Neural progenitor cell (in vitro differentiated cells): ENCODE results near the gene CDH20. TPM values are rescaled to one million over a fixed set of nuclear protein-coding genes. Genes with fewer than 3 reads are reported as not detected.

Source experiments
- DNase-seq: peaks from one replicate; pipeline ENCODE4 v3.0.0-alpha.2; 2016; ENCODE audit warnings: low spot score
- H2AFZ ChIP-seq: fragments of 200-600 bp; sonication (generic); replicated peaks from 2 replicates; pipeline ENCODE4 v1.6.1; 2016; ENCODE audit warnings: antibody characterized with exemption
- H3F3A ChIP-seq: fragments of 200-600 bp; sonication (generic); 2 replicates; pipeline ENCODE4 v1.6.1; 2016; ENCODE audit warnings: antibody characterized with exemption, low read depth
- H3K27ac ChIP-seq: fragments of 200-600 bp; sonication (generic); 2 replicates; pipeline ENCODE4 v1.5.1; 2016; ENCODE audit warnings: mild to moderate bottlenecking
- H3K27me3 ChIP-seq: fragments of 200-600 bp; sonication (generic); 2 replicates; pipeline ENCODE4 v1.6.1; 2016; ENCODE audit warnings: mild to moderate bottlenecking, moderate library complexity
- H3K36me3 ChIP-seq: fragments of 200-600 bp; sonication (generic); 2 replicates; pipeline ENCODE4 v1.5.1; 2016
- H3K4me1 ChIP-seq: fragments of 200-600 bp; sonication (generic); 2 replicates; pipeline ENCODE4 v1.6.1; 2016; ENCODE audit warnings: mixed run types
- H3K4me2 ChIP-seq: fragments of 200-600 bp; sonication (generic); 2 replicates; pipeline ENCODE4 v1.6.1; 2016
- H3K4me3 ChIP-seq: fragments of 200-600 bp; sonication (generic); 2 replicates; pipeline ENCODE4 v1.5.1; 2016
- H3K79me2 ChIP-seq: fragments of 200-600 bp; sonication (generic); 2 replicates; pipeline ENCODE4 v1.6.1; 2016; ENCODE audit warnings: low read depth
- H3K9ac ChIP-seq: fragments of 200-600 bp; sonication (generic); 2 replicates; pipeline ENCODE4 v1.6.1; 2016
- H3K9me3 ChIP-seq: fragments of 200-600 bp; sonication (generic); 2 replicates; pipeline ENCODE4 v1.5.1; 2016; ENCODE audit warnings: low read depth
- H4K20me1 ChIP-seq: fragments of 200-600 bp; sonication (generic); 2 replicates; pipeline ENCODE4 v1.6.1; 2016; ENCODE audit warnings: low read depth
- H3K27ac Mint-ChIP-seq: 3 replicates; pipeline ENCODE4 v1.8.0; 2021; ENCODE audit warnings: mixed read lengths
- H3K27me3 Mint-ChIP-seq: 2 replicates; pipeline ENCODE4 v1.8.0; 2022; ENCODE audit warnings: low read depth, mild to moderate bottlenecking, inconsistent platforms, moderate library complexity, mixed read lengths; ENCODE audit not compliant: insufficient read depth
- H3K36me3 Mint-ChIP-seq: 3 replicates; pipeline ENCODE4 v1.8.0; 2021; ENCODE audit warnings: mixed read lengths
- H3K4me1 Mint-ChIP-seq: 3 replicates; pipeline ENCODE4 v1.8.0; 2021; ENCODE audit warnings: mixed read lengths
- H3K4me3 Mint-ChIP-seq: 3 replicates; pipeline ENCODE4 v1.8.0; 2021; ENCODE audit warnings: mild to moderate bottlenecking, moderate library complexity, mixed read lengths
- H3K9me3 Mint-ChIP-seq: 3 replicates; pipeline ENCODE4 v1.8.0; 2020; ENCODE audit warnings: mixed read lengths
- EZH2 ChIP-seq: fragments of 200-600 bp; sonication (generic); IDR thresholded peaks from 2 replicates; pipeline ENCODE4 v1.6.1; 2017; ENCODE audit warnings: antibody characterized with exemption, mild to moderate bottlenecking, moderate library complexity
- EZH2phosphoT487 ChIP-seq: fragments of 200-600 bp; sonication (generic); IDR thresholded peaks from 2 replicates; pipeline ENCODE4 v1.6.1; 2017; ENCODE audit warnings: antibody characterized with exemption
- total RNA-seq: library from RNA; depleted of rRNA; stranded (reverse); fragments of >200 nt; gene quantifications from 2 replicates; pipeline ENCODE4 v1.2.3, GENCODE V29; 2015; ENCODE audit warnings: low replicate concordance
- TF ChIP-seq, protein P1 (sequence below): fragments of 200-600 bp; sonication (generic); IDR thresholded peaks from 2 replicates; pipeline ENCODE4 v1.5.1; 2017; ENCODE audit warnings: antibody characterized with exemption, mild to moderate bottlenecking

The CDH20 gene
- total RNA-seq, 1 donor from 2014 or later, result 1.6 TPM

DNA sequence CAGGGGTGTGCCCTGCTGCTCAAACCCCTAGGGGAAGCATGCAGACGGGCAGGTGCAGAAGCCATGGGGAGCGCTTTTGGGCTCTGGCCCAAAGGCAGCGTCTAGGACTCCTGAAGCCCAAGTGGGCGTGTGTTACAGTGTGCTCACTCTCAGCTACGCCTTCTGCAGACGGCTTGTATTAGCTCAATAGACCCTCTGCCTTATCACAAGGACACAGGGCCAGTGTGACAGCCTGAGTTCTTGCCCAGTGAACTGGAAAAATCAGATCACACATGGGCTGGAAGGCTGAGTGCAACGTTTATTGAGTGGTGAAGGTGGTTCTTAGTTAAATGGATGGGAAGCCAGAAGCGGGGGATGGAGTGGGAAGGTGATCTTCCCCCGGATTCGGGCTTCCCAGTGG, 210.9 kb downstream of the CDH20 start:
- no peak overlapping the region for H3K9ac ChIP-seq
- no peak overlapping the region for H3K4me3 ChIP-seq
- peak; percentile 9 for DNase-seq
- peaks cover 17% of the 10 kb centered on the region for H3K4me1 Mint-ChIP-seq
- no peak overlapping the region for H3K4me3 Mint-ChIP-seq
- TF ChIP-seq EZH2 (no peak), EZH2phosphoT487 (no peak)
- TF ChIP-seq, protein P1, sequence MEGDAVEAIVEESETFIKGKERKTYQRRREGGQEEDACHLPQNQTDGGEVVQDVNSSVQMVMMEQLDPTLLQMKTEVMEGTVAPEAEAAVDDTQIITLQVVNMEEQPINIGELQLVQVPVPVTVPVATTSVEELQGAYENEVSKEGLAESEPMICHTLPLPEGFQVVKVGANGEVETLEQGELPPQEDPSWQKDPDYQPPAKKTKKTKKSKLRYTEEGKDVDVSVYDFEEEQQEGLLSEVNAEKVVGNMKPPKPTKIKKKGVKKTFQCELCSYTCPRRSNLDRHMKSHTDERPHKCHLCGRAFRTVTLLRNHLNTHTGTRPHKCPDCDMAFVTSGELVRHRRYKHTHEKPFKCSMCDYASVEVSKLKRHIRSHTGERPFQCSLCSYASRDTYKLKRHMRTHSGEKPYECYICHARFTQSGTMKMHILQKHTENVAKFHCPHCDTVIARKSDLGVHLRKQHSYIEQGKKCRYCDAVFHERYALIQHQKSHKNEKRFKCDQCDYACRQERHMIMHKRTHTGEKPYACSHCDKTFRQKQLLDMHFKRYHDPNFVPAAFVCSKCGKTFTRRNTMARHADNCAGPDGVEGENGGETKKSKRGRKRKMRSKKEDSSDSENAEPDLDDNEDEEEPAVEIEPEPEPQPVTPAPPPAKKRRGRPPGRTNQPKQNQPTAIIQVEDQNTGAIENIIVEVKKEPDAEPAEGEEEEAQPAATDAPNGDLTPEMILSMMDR, result no peak
- no peaks in the 10 kb centered on the region for H4K20me1 ChIP-seq
- no peaks in the 10 kb centered on the region for H3K9me3 Mint-ChIP-seq
- H3K4me2 ChIP-seq, result no peak overlapping the region
- H3K36me3 ChIP-seq, result no peaks in the 10 kb centered on the region
- no peak overlapping the region for H3K27ac ChIP-seq
- no peaks in the 10 kb centered on the region for H3K27me3 Mint-ChIP-seq
- no peaks in the 10 kb centered on the region for H3K4me1 ChIP-seq
- peaks cover 12% of the 10 kb centered on the region for H3K36me3 Mint-ChIP-seq
- no peak overlapping the region for H2AFZ ChIP-seq
- no peaks in the 10 kb centered on the region for H3K79me2 ChIP-seq
- no peaks in the 10 kb centered on the region for H3F3A ChIP-seq
- no peak overlapping the region for H3K27ac Mint-ChIP-seq
- no peaks in the 10 kb centered on the region for H3K9me3 ChIP-seq
- H3K27me3 ChIP-seq, result no peaks in the 10 kb centered on the region

DNA sequence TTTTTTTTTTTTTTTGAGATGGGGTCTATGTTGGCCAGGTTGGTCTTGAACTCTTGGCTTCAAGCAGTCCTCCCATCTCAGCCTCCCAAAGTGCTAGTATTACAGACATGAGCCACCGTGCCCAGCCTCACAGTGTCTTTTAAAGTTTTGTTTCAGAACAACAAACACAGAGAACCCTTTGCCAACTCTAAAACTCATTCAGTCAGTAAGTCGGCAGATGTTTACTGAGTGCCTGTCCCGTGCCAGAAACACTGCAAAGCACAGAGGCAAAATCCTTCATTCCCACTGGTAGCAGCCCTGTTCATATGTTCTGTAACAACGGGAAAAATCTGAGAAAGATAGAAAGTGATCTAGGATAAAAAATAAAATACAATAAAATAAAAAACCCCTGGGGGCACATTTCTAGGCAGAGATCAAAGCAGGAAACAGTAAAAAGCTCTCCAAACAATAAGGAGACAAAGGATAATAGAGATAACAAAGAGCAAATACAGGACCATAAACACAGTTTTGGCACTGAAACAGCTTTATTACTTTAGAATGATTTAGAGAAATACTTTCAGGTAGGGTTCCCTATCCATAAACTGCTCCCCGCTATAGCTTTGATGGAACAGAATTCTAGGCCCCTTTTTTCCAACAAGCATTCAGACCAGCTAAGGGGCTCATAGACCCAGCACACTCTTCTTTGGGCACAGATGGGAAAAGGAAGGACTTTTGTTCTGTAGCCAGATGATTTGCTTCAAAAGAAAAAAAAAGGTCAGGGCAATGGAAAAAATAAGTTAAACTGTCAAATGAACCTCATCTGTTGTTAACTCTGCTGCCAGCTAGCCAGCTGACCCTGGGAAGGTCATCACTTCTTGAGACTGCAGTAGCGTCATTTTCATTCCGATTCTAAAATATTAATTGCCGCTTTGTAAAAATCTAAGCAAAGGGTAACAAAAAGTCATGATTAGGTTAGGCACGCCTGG, 212.3 kb downstream of the CDH20 start:
- Histone ChIP-seq H3K9ac (no peak overlapping the region), H3K9me3 (no peaks in the 10 kb centered on the region), H3K4me2 (no peak overlapping the region), H3K36me3 (no peaks in the 10 kb centered on the region), H4K20me1 (no peaks in the 10 kb centered on the region), H2AFZ (no peak overlapping the region), H3K27ac (no peak overlapping the region), H3K27me3 (no peaks in the 10 kb centered on the region), H3K79me2 (no peaks in the 10 kb centered on the region), H3F3A (no peaks in the 10 kb centered on the region), H3K4me1 (no peaks in the 10 kb centered on the region), H3K4me3 (no peak overlapping the region)
- H3K4me3 Mint-ChIP-seq, result no peak overlapping the region
- DNase-seq, result no peak
- peaks cover 3% of the 10 kb centered on the region for H3K27me3 Mint-ChIP-seq
- no peak overlapping the region for H3K27ac Mint-ChIP-seq
- peaks cover 25% of the 10 kb centered on the region for H3K4me1 Mint-ChIP-seq
- H3K9me3 Mint-ChIP-seq, result no peaks in the 10 kb centered on the region
- peaks cover 7% of the 10 kb centered on the region for H3K36me3 Mint-ChIP-seq
- TF ChIP-seq, protein P1, result no peak
- no peak for TF ChIP-seq EZH2
- TF ChIP-seq EZH2phosphoT487, result no peak

DNA sequence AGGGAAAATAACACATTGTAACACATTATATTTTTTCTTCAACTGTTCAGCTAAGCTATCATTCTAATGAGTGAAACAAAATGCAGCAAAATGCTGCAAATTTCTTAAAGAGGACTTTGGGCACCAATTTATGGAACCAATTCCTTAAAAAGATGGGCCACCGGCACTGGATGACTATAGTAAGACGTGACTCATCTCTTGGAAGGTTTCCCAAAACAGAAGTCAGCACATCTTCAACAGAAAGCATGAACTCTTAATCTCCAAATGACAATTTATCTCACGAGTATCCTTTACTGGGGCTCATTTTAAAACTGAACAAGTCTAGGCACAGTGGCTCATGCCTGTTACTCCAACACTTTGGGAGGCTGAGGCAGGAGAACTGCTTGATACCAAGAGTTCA, 213.4 kb downstream of the CDH20 start:
- H3K4me2 ChIP-seq, result no peak overlapping the region
- H3K9me3 ChIP-seq, result no peaks in the 10 kb centered on the region
- H4K20me1 ChIP-seq, result no peaks in the 10 kb centered on the region
- peaks cover 28% of the 10 kb centered on the region for H3K4me1 Mint-ChIP-seq
- no peak overlapping the region for H3K4me3 Mint-ChIP-seq
- no peak overlapping the region for H3K27ac ChIP-seq
- no peaks in the 10 kb centered on the region for H3K27me3 ChIP-seq
- peaks cover 3% of the 10 kb centered on the region for H3K27me3 Mint-ChIP-seq
- peaks cover 5% of the 10 kb centered on the region for H3K36me3 Mint-ChIP-seq
- no peak overlapping the region for H3K4me3 ChIP-seq
- H3K79me2 ChIP-seq, result no peaks in the 10 kb centered on the region
- no peaks in the 10 kb centered on the region for H3K4me1 ChIP-seq
- no peak overlapping the region for H3K9ac ChIP-seq
- DNase-seq, result no peak
- H3F3A ChIP-seq, result no peaks in the 10 kb centered on the region
- H3K9me3 Mint-ChIP-seq, result no peaks in the 10 kb centered on the region
- no peak overlapping the region for H3K27ac Mint-ChIP-seq
- H3K36me3 ChIP-seq, result no peaks in the 10 kb centered on the region
- no peak overlapping the region for H2AFZ ChIP-seq
- no peak for TF ChIP-seq EZH2phosphoT487
- TF ChIP-seq EZH2, result no peak
- TF ChIP-seq, protein P1, result no peak
